HepG2 (cell line): Measurements from ENCODE around the gene CHRNB2. TPM values are rescaled to one million over a fixed set of nuclear protein-coding genes. Genes with fewer than 3 reads are reported as not detected.

Experiments
- DBP ChIP-seq: sonication (generic); formaldehyde crosslinking; IDR thresholded peaks from 2 replicates; pipeline ENCODE4 v1.4.0; 2020; ENCODE audit warnings: missing genetic modification reagents; ENCODE audit errors: not compliant biosample characterization
- MED1 ChIP-seq: sonication (generic); formaldehyde crosslinking; IDR thresholded peaks from 2 replicates; pipeline ENCODE4 v1.4.0; 2020; ENCODE audit warnings: missing genetic modification reagents
- MXI1 ChIP-seq: IDR thresholded peaks from 3 replicates; pipeline ENCODE4 v1.6.1; 2012; ENCODE audit warnings: low read depth, low read length, inconsistent platforms, borderline replicate concordance
- NCOA5 ChIP-seq: sonication (generic); formaldehyde crosslinking; IDR thresholded peaks from 2 replicates; pipeline ENCODE4 v1.4.0; 2020; ENCODE audit warnings: missing genetic modification reagents
- NFIB ChIP-seq: sonication (generic); formaldehyde crosslinking; IDR thresholded peaks from 2 replicates; pipeline ENCODE4 v1.9.0; 2021; ENCODE audit warnings: missing genetic modification reagents, mild to moderate bottlenecking, borderline replicate concordance
- NFYC ChIP-seq: IDR thresholded peaks from 2 replicates; pipeline ENCODE4 v1.6.1; 2016; ENCODE audit warnings: missing genetic modification reagents, missing compliant biosample characterization
- POLR2AphosphoS2 ChIP-seq: IDR thresholded peaks from 2 replicates; pipeline ENCODE4 v1.6.1; 2011; ENCODE audit warnings: low read depth, low read length, improper control_type of control experiment
- POLR2G ChIP-seq: fragments of 200-400 bp; formaldehyde crosslinking; IDR thresholded peaks from 2 replicates; pipeline ENCODE4 v1.6.1; 2018; ENCODE audit warnings: mild to moderate bottlenecking, low read depth, low read length, moderate library complexity
- RCOR2 ChIP-seq: IDR thresholded peaks from 2 replicates; pipeline ENCODE4 v1.6.1; 2016; ENCODE audit warnings: missing biosample characterization, missing genetic modification reagents
- SMAD3 ChIP-seq: sonication (generic); formaldehyde crosslinking; IDR thresholded peaks from 2 replicates; pipeline ENCODE4 v1.4.0; 2020; ENCODE audit warnings: missing genetic modification reagents
- THAP8 ChIP-seq: sonication (generic); formaldehyde crosslinking; IDR thresholded peaks from 2 replicates; pipeline ENCODE4 v1.5.1; 2020; ENCODE audit warnings: missing genetic modification reagents, mild to moderate bottlenecking, borderline replicate concordance
- U2AF2 ChIP-seq: fragments of 200-400 bp; formaldehyde crosslinking; IDR thresholded peaks from 2 replicates; pipeline ENCODE4 v1.6.1; 2017; ENCODE audit warnings: low read depth, mild to moderate bottlenecking, low read length
- ZHX1 ChIP-seq: sonication (generic); formaldehyde crosslinking; IDR thresholded peaks from 2 replicates; pipeline ENCODE4 v1.8.1; 2022; ENCODE audit warnings: low read depth, mild to moderate bottlenecking, missing genetic modification reagents
- ZNF225 ChIP-seq: sonication (generic); formaldehyde crosslinking; IDR thresholded peaks from 2 replicates; pipeline ENCODE4 v1.4.0; 2020; ENCODE audit warnings: mild to moderate bottlenecking, missing genetic modification reagents
- ZNF318 ChIP-seq: sonication (generic); formaldehyde crosslinking; IDR thresholded peaks from 2 replicates; pipeline ENCODE4 v1.4.0; 2020; ENCODE audit warnings: mild to moderate bottlenecking, missing genetic modification reagents
- polyA plus RNA-seq, 8 experiments: library from polyadenylated mRNA; depleted of rRNA in 3 of 8; stranded (reverse) in 7 of 8; unstranded in 1 of 8; fragments of >200 nt; fragmentation: Illumina TruSeq in 4 of 8; extraction: Trizol in 4 of 8; gene quantifications; 2 replicates each; pipeline versions ENCODE4 v1.2.1 to v1.2.3, GENCODE V29; 2011 to 2016; ENCODE audit warnings: low read depth in 4 of 8, missing spikeins in 1 of 8, mixed read lengths in 1 of 8; ENCODE audit not compliant: insufficient read depth in 1 of 8
- total RNA-seq, 5 experiments: library from RNA; depleted of rRNA; stranded (reverse); fragments of >200 nt; fragmentation: Illumina TruSeq; extraction: Trizol; gene quantifications; 2 replicates each; pipeline ENCODE4 v1.2.3, GENCODE V29; 2016; ENCODE audit warnings: low read depth in 1 of 5

The CHRNB2 gene
- total and polyA plus RNA-seq, 2 of the 13 experiments (the other 11 are each of a cell fraction or from before 2014, with no cell fraction given): 0.03 to 0.07 TPM

- no peak for TF ChIP-seq NCOA5
- peak; percentile 92; the same call in 1 of the 3 replicates for TF ChIP-seq MXI1
- no peak; the same call in 1 of the 2 replicates for TF ChIP-seq U2AF2
- peak; percentile 98 for TF ChIP-seq ZNF225 (CRISPR knock-in tag)
- peak; percentile 61; the same call in 1 of the 2 replicates for TF ChIP-seq NFYC (CRISPR knock-in tag)
- no peak for TF ChIP-seq POLR2AphosphoS2
- peak; percentile 100 for TF ChIP-seq THAP8 (CRISPR knock-in tag)
- TF ChIP-seq RCOR2: peak; percentile 78
- TF ChIP-seq DBP (CRISPR knock-in tag): peak; percentile 94
- 0 out of 2 replicates have a peak, but pooled peaks have one; percentile 56 for TF ChIP-seq NFIB (CRISPR knock-in tag)
- peak; percentile 83 for TF ChIP-seq MED1 (CRISPR knock-in tag)
- no peak for TF ChIP-seq SMAD3 (CRISPR knock-in tag)
- peak; percentile 99 for TF ChIP-seq ZNF318
- TF ChIP-seq POLR2G: peak; percentile 88
- TF ChIP-seq ZHX1: peak; percentile 88
These were observed 8.7 kb upstream of the CHRNB2 start (continued) for GRCh38 chr1:154558720-154559465.
